Measurements from ENCODE around the gene RALGAPA2. TPM values are rescaled to one million over a fixed set of nuclear protein-coding genes. Genes with fewer than 3 reads are reported as not detected.

RALGAPA2 gene
- polyA plus RNA-seq, 1 of the 3 experiments (the other 2 are of a cell fraction) = 1.0 TPM

DNA sequence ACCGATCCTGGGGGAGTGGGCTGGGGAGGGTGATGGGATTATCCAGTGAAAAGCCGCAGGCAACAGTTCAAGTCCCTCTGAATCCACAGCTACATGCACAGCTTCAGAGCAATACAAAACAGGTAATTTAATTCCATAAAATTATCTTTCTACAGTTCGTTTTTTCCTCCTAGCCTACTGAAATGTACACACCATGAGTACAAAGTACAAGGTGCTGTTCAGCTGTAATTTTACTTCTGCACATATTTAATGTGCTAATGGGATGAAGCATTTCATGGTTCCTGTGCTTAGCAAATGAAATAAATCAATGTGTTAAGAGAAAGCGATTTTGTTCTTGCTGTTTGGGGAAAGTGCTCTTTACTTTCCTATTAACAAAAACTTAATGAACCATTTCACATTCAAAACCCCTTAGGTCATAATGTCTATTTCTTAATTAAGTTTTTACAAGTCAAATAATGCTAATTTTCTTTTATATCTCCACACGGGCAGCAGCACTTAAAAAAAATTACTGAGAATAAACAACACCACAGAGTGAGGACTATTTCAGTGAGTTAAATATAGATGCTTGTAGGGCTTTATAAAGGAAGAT, 272.7 kb downstream of the RALGAPA2 start:
- POLR2A ChIA-PET = no interaction called here
- no peaks in the 10 kb centered on the region for H3K9me3 ChIP-seq
- no peaks in the 10 kb centered on the region for H3K9me2 ChIP-seq
- CTCF ChIA-PET = no interaction called here
- no peaks in the 10 kb centered on the region for H4K20me1 ChIP-seq (ENCODE audit: insufficient read depth)
- no peak overlapping the region for H3K9ac ChIP-seq
- DNase-seq = no peak
- TF ChIP-seq TCF12 (IDR thresholded peaks at IDR 0.05) (no peak), RAD21 (IDR thresholded peaks at IDR 0.05; ENCODE audit: low read length) (no peak), TEAD4 (IDR thresholded peaks at IDR 0.05; ENCODE audit: borderline replicate concordance, insufficient read depth) (no peak), GATA2 (CRISPR knock-in tag; IDR thresholded peaks at IDR 0.05) (no peak), CHD2 (IDR thresholded peaks at IDR 0.05; ENCODE audit: low read length, partially characterized antibody) (no peak), POLR2AphosphoS5 (IDR thresholded peaks at IDR 0.05; ENCODE audit: low read depth, low read length) (no peak), NRF1 (IDR thresholded peaks at IDR 0.05; ENCODE audit: low read depth, low read length) (no peak), SMC3 (IDR thresholded peaks at IDR 0.05; ENCODE audit: low read depth, low read length) (no peak), RCOR1 (IDR thresholded peaks at IDR 0.05; ENCODE audit: low read length) (no peak), GABPA (IDR thresholded peaks at IDR 0.05; ENCODE audit: low read depth) (no peak), EZH2phosphoT487 (IDR thresholded peaks at IDR 0.05; ENCODE audit: borderline replicate concordance, low read depth) (no peak), MEF2A (IDR thresholded peaks at IDR 0.05; ENCODE audit: borderline replicate concordance, low read depth) (no peak)
- TF ChIP-seq, protein P1, sequence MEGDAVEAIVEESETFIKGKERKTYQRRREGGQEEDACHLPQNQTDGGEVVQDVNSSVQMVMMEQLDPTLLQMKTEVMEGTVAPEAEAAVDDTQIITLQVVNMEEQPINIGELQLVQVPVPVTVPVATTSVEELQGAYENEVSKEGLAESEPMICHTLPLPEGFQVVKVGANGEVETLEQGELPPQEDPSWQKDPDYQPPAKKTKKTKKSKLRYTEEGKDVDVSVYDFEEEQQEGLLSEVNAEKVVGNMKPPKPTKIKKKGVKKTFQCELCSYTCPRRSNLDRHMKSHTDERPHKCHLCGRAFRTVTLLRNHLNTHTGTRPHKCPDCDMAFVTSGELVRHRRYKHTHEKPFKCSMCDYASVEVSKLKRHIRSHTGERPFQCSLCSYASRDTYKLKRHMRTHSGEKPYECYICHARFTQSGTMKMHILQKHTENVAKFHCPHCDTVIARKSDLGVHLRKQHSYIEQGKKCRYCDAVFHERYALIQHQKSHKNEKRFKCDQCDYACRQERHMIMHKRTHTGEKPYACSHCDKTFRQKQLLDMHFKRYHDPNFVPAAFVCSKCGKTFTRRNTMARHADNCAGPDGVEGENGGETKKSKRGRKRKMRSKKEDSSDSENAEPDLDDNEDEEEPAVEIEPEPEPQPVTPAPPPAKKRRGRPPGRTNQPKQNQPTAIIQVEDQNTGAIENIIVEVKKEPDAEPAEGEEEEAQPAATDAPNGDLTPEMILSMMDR (IDR thresholded peaks at IDR 0.05) = no peak
- H3K4me2 ChIP-seq = no peak overlapping the region
- H3K79me2 ChIP-seq (ENCODE audit: insufficient read depth) = no peaks in the 10 kb centered on the region
- peaks cover 0 to 3% of the 10 kb centered on the region in 2 experiments; a peak in 1 of 4 replicates for H3K4me1 ChIP-seq (ENCODE audit: control insufficient read depth in 1 of 2, insufficient read depth in 2 of 2, low read depth in 1 of 2, low read length in 1 of 2)
- H3K4me3 ChIP-seq (ENCODE audit: low read depth in 2 of 2, low read length in 1 of 2) = no peak overlapping the region
- no peaks in the 10 kb centered on the region for H3K36me3 ChIP-seq (replicated peaks in 1 of 2; ENCODE audit: control insufficient read depth in 1 of 2, insufficient read depth in 2 of 2, low read length in 1 of 2)
- H3K27ac ChIP-seq (ENCODE audit: low read depth in 2 of 2, low read length in 1 of 2) = no peak overlapping the region
- 63% methylated on average over 5 of the region's 5 CpGs for WGBS (ENCODE audit: low lambda C conversion rate)
- H3F3A ChIP-seq (replicated peaks; ENCODE audit: insufficient read depth) = no peaks in the 10 kb centered on the region
- H3K27me3 ChIP-seq (ENCODE audit: insufficient read depth) = no peaks in the 10 kb centered on the region
- H2AFZ ChIP-seq (ENCODE audit: low read depth) = no peak overlapping the region

DNA sequence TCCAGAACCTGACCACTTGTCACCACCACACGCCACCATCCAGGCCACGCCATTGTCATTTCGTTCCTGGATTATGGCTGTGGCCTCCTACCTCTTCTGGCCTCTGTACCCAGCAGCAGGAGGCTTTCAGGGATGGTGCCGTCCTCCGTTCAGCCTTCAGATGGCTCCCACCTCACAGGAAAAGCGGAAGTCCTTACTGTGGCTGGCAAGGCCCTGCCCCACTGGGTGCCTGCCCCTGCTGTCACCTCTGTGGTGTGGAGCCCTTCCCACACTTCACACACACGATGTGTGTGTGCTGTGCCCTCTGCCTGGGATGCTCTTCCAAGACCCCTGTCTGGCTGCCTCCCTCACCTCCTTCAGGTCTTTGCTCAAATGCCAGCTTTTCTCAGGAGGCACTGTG, 275.1 kb downstream of the RALGAPA2 start:
- ChIA-PET POLR2A (no interaction called here), CTCF (interaction anchor here (1.3 to 2.4 kb wide), 2 partner anchors 9 to 12 kb away, joined by 4 to 7 read pairs; no protein-coding TSS in a partner anchor)
- H3K4me3 ChIP-seq (ENCODE audit: low read depth in 2 of 2, low read length in 1 of 2) = no peak overlapping the region
- no peaks in the 10 kb centered on the region for H4K20me1 ChIP-seq (ENCODE audit: insufficient read depth)
- no peak for DNase-seq
- H3K4me2 ChIP-seq = no peak overlapping the region
- TF ChIP-seq, protein P2, sequence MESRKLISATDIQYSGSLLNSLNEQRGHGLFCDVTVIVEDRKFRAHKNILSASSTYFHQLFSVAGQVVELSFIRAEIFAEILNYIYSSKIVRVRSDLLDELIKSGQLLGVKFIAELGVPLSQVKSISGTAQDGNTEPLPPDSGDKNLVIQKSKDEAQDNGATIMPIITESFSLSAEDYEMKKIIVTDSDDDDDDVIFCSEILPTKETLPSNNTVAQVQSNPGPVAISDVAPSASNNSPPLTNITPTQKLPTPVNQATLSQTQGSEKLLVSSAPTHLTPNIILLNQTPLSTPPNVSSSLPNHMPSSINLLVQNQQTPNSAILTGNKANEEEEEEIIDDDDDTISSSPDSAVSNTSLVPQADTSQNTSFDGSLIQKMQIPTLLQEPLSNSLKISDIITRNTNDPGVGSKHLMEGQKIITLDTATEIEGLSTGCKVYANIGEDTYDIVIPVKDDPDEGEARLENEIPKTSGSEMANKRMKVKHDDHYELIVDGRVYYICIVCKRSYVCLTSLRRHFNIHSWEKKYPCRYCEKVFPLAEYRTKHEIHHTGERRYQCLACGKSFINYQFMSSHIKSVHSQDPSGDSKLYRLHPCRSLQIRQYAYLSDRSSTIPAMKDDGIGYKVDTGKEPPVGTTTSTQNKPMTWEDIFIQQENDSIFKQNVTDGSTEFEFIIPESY (IDR thresholded peaks at IDR 0.05; ENCODE audit: borderline replicate concordance, low read depth) = no peak
- TF ChIP-seq, protein P3, sequence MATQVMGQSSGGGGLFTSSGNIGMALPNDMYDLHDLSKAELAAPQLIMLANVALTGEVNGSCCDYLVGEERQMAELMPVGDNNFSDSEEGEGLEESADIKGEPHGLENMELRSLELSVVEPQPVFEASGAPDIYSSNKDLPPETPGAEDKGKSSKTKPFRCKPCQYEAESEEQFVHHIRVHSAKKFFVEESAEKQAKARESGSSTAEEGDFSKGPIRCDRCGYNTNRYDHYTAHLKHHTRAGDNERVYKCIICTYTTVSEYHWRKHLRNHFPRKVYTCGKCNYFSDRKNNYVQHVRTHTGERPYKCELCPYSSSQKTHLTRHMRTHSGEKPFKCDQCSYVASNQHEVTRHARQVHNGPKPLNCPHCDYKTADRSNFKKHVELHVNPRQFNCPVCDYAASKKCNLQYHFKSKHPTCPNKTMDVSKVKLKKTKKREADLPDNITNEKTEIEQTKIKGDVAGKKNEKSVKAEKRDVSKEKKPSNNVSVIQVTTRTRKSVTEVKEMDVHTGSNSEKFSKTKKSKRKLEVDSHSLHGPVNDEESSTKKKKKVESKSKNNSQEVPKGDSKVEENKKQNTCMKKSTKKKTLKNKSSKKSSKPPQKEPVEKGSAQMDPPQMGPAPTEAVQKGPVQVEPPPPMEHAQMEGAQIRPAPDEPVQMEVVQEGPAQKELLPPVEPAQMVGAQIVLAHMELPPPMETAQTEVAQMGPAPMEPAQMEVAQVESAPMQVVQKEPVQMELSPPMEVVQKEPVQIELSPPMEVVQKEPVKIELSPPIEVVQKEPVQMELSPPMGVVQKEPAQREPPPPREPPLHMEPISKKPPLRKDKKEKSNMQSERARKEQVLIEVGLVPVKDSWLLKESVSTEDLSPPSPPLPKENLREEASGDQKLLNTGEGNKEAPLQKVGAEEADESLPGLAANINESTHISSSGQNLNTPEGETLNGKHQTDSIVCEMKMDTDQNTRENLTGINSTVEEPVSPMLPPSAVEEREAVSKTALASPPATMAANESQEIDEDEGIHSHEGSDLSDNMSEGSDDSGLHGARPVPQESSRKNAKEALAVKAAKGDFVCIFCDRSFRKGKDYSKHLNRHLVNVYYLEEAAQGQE (IDR thresholded peaks at IDR 0.05; ENCODE audit: low read depth, low read length) = no peak
- TF ChIP-seq RFX5 (IDR thresholded peaks at IDR 0.05; ENCODE audit: low read length) (no peak), RCOR1 (IDR thresholded peaks at IDR 0.05; ENCODE audit: low read length) (no peak), FOXJ3 (CRISPR knock-in tag; IDR thresholded peaks at IDR 0.05) (no peak), ELF1 (IDR thresholded peaks at IDR 0.05) (no peak), FOXM1 (IDR thresholded peaks at IDR 0.05; ENCODE audit: low read depth) (no peak), GABPA (IDR thresholded peaks at IDR 0.05; ENCODE audit: low read depth) (no peak)
- TF ChIP-seq, protein P4, sequence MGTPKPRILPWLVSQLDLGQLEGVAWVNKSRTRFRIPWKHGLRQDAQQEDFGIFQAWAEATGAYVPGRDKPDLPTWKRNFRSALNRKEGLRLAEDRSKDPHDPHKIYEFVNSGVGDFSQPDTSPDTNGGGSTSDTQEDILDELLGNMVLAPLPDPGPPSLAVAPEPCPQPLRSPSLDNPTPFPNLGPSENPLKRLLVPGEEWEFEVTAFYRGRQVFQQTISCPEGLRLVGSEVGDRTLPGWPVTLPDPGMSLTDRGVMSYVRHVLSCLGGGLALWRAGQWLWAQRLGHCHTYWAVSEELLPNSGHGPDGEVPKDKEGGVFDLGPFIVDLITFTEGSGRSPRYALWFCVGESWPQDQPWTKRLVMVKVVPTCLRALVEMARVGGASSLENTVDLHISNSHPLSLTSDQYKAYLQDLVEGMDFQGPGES (IDR thresholded peaks at IDR 0.05; ENCODE audit: low read depth, low read length) = no peak
- no peaks in the 10 kb centered on the region for H3K27me3 ChIP-seq (ENCODE audit: insufficient read depth)
- no peak overlapping the region for H3K9ac ChIP-seq
- no peaks in the 10 kb centered on the region for H3F3A ChIP-seq (replicated peaks; ENCODE audit: insufficient read depth)
- no peaks in the 10 kb centered on the region for H3K9me2 ChIP-seq
- no peaks in the 10 kb centered on the region for H3K79me2 ChIP-seq (ENCODE audit: insufficient read depth)
- peaks cover 0 to 3% of the 10 kb centered on the region in 2 experiments; a peak in 1 of 4 replicates for H3K4me1 ChIP-seq (ENCODE audit: control insufficient read depth in 1 of 2, insufficient read depth in 2 of 2, low read depth in 1 of 2, low read length in 1 of 2)
- H3K36me3 ChIP-seq (replicated peaks in 1 of 2; ENCODE audit: control insufficient read depth in 1 of 2, insufficient read depth in 2 of 2, low read length in 1 of 2) = no peaks in the 10 kb centered on the region
- H3K27ac ChIP-seq (ENCODE audit: low read depth in 2 of 2, low read length in 1 of 2) = no peak overlapping the region
- no peak overlapping the region for H2AFZ ChIP-seq (ENCODE audit: low read depth)
- WGBS (ENCODE audit: low lambda C conversion rate) = 82% methylated on average over 4 of the region's 7 CpGs
- no peaks in the 10 kb centered on the region for H3K9me3 ChIP-seq
